BLaER1 treated with 17β-estradiol and CSF1 and Interleukin-3, amounts not matched to agents 10 nM and 100 nM (cell line): Measurements from ENCODE around the gene NRCAM.
A peak's percentile ranks its signal among the peaks of the same experiment; 100 is the strongest.
"Not testable (repeated sequence)": the region's sequence is repeated elsewhere in the genome, so short reads cannot be mapped to it uniquely, and the experiment has no call there.

Experiments
- H3K27ac ChIP-seq, 11 experiments: shearing (Covaris generic); formaldehyde crosslinking; 2 replicates each; pipeline ENCODE4 v1.8.1; 2022
- H3K27me3 ChIP-seq, 11 experiments: shearing (Covaris generic); formaldehyde crosslinking; 2 replicates each; pipeline ENCODE4 v1.8.1; 2022
- H3K36me3 ChIP-seq, 11 experiments: shearing (Covaris generic); formaldehyde crosslinking; 2 replicates each; pipeline ENCODE4 v1.8.1; 2022
- H3K4me1 ChIP-seq, 10 experiments: shearing (Covaris generic); formaldehyde crosslinking; 2 replicates each; pipeline ENCODE4 v1.8.1; 2022
- H3K4me2 ChIP-seq, 11 experiments: shearing (Covaris generic); formaldehyde crosslinking; 2 replicates each; pipeline ENCODE4 v1.8.1; 2022
- H3K4me3 ChIP-seq, 10 experiments: shearing (Covaris generic); formaldehyde crosslinking; 2 replicates each; pipeline ENCODE4 v1.8.1; 2022
- H3K9ac ChIP-seq, 11 experiments: shearing (Covaris generic); formaldehyde crosslinking; 2 replicates each; pipeline ENCODE4 v1.8.1; 2022
- H3K9me3 ChIP-seq, 11 experiments: shearing (Covaris generic); formaldehyde crosslinking; replicated peaks in 1 of 11; 2 replicates each; pipeline ENCODE4 v1.8.1; 2022
- H4K20me1 ChIP-seq, 11 experiments: shearing (Covaris generic); formaldehyde crosslinking; 2 replicates each; pipeline ENCODE4 v1.8.1; 2022
- Cebpa-rat ChIP-seq, 11 experiments: shearing (Covaris generic); IDR thresholded peaks; 2 replicates each; pipeline ENCODE4 v1.8.1; 2022

Gene NRCAM

GRCh38 chr7:108404509-108405420 is 51.5 kb downstream of the NRCAM start:
- peak overlapping the region in 1 of 11 experiments; percentile 26; a peak in 1 of 22 replicates for H3K4me2 ChIP-seq
- peaks cover 0 to 47% (median 3%) of the 10 kb centered on the region in 10 experiments; a peak in 9 of 20 replicates for H3K4me1 ChIP-seq

GRCh38 chr7:108403597-108404217 is 52.5 kb downstream of the NRCAM start:
- Histone ChIP-seq H3K4me1 (peaks cover 0 to 39% (median 3%) of the 10 kb centered on the region in 10 experiments; a peak in 9 of 20 replicates), H3K27ac (no peak overlapping the region), H3K4me3 (no peak overlapping the region), H3K4me2 (no peak overlapping the region), H4K20me1 (no peaks in the 10 kb centered on the region), H3K27me3 (no peaks in the 10 kb centered on the region), H3K9me3 (no peaks in the 10 kb centered on the region), H3K9ac (no peak overlapping the region), H3K36me3 (no peaks in the 10 kb centered on the region)
- TF ChIP-seq Cebpa-rat (IDR thresholded peaks at IDR 0.05): no peak

More at GRCh38 chr7:108404509-108405420, 51.5 kb downstream of the NRCAM start:
- Histone ChIP-seq H3K9me3 (no peaks in the 10 kb centered on the region), H3K4me3 (no peak overlapping the region), H3K27ac (no peak overlapping the region), H3K27me3 (no peaks in the 10 kb centered on the region), H3K36me3 (no peaks in the 10 kb centered on the region), H3K9ac (no peak overlapping the region), H4K20me1 (no peaks in the 10 kb centered on the region)
- TF ChIP-seq Cebpa-rat (IDR thresholded peaks at IDR 0.05): no peak

GRCh38 chr7:108402865-108403264 is 53.4 kb downstream of the NRCAM start:
- no peak for TF ChIP-seq Cebpa-rat (IDR thresholded peaks at IDR 0.05)
- peak overlapping the region in 5 of 11 experiments; percentile 3 to 75 (median 44); a peak in 8 of 22 replicates for H3K4me2 ChIP-seq
- no peaks in the 10 kb centered on the region for H3K9me3 ChIP-seq
- peaks cover 0 to 39% (median 3%) of the 10 kb centered on the region in 10 experiments; a peak in 9 of 20 replicates for H3K4me1 ChIP-seq
- H3K9ac ChIP-seq: no peak overlapping the region; a peak in 1 of 22 replicates
- peak overlapping the region in 3 of 11 experiments; percentile 7 to 52 (median 50); a peak in 4 of 22 replicates for H3K27ac ChIP-seq
- no peaks in the 10 kb centered on the region for H3K27me3 ChIP-seq
- no peaks in the 10 kb centered on the region for H3K36me3 ChIP-seq
- H4K20me1 ChIP-seq: no peaks in the 10 kb centered on the region
- no peak overlapping the region for H3K4me3 ChIP-seq

GRCh38 chr7:108396080-108396479 is 60.2 kb downstream of the NRCAM start:
- H3K36me3 ChIP-seq: no peaks in the 10 kb centered on the region; a peak in 1 of 22 replicates
- peaks cover 0 to 8% (median 0%) of the 10 kb centered on the region in 11 experiments; a peak in 3 of 22 replicates for H3K9me3 ChIP-seq
- no peak overlapping the region for H3K4me3 ChIP-seq
- H4K20me1 ChIP-seq: no peaks in the 10 kb centered on the region
- H3K27me3 ChIP-seq: no peaks in the 10 kb centered on the region
- no peak overlapping the region for H3K9ac ChIP-seq
- H3K4me1 ChIP-seq: no peaks in the 10 kb centered on the region
- no peak for TF ChIP-seq Cebpa-rat (IDR thresholded peaks at IDR 0.05)
- H3K4me2 ChIP-seq: no peak overlapping the region
- no peak overlapping the region for H3K27ac ChIP-seq

- no peaks in the 10 kb centered on the region for H3K27me3 ChIP-seq
- H3K9ac ChIP-seq: no peak overlapping the region
- H3K4me1 ChIP-seq: no peaks in the 10 kb centered on the region
- no peak overlapping the region for H3K4me2 ChIP-seq
- no peaks in the 10 kb centered on the region for H4K20me1 ChIP-seq
- no peak overlapping the region for H3K27ac ChIP-seq
- H3K4me3 ChIP-seq: no peak overlapping the region
- no peaks in the 10 kb centered on the region; a peak in 1 of 22 replicates for H3K36me3 ChIP-seq
- peaks cover 0 to 8% (median 0%) of the 10 kb centered on the region in 11 experiments; a peak in 3 of 22 replicates for H3K9me3 ChIP-seq
- TF ChIP-seq Cebpa-rat (IDR thresholded peaks at IDR 0.05): no peak
These were observed 60.8 kb downstream of the NRCAM start for GRCh38 chr7:108395426-108395825.

- H3K9me3 ChIP-seq: peaks cover 0 to 15% (median 0%) of the 10 kb centered on the region in 11 experiments; a peak in 6 of 22 replicates
- H3K9ac ChIP-seq, H3K4me2 ChIP-seq, H3K27ac ChIP-seq, H4K20me1 ChIP-seq, H3K4me3 ChIP-seq, H3K27me3 ChIP-seq, H3K4me1 ChIP-seq, H3K36me3 ChIP-seq: not testable (repeated sequence)
These were observed 63.1 kb downstream of the NRCAM start for GRCh38 chr7:108393097-108393496.

GRCh38 chr7:108387686-108388085 is 68.5 kb downstream of the NRCAM start:
- not testable (repeated sequence) for H3K36me3 ChIP-seq, H3K4me3 ChIP-seq

GRCh38 chr7:108385834-108386422 is 70.3 kb downstream of the NRCAM start:
- Histone ChIP-seq H3K9me3 (peaks cover 0 to 7% (median 0%) of the 10 kb centered on the region in 11 experiments; a peak in 3 of 22 replicates), H3K27me3 (no peaks in the 10 kb centered on the region), H3K27ac (no peak overlapping the region), H3K4me3 (no peak overlapping the region), H3K9ac (no peak overlapping the region), H3K4me1 (no peaks in the 10 kb centered on the region), H4K20me1 (no peaks in the 10 kb centered on the region; a peak in 1 of 22 replicates), H3K4me2 (0 out of 22 replicates have a peak overlapping the region, but pooled peaks of 1 of the 11 experiments have one; percentile 30), H3K36me3 (no peaks in the 10 kb centered on the region)
- TF ChIP-seq Cebpa-rat (IDR thresholded peaks at IDR 0.05): no peak

More at GRCh38 chr7:108387686-108388085, 68.5 kb downstream of the NRCAM start:
- not testable (repeated sequence) for H3K9me3 ChIP-seq, H3K4me2 ChIP-seq, H3K27ac ChIP-seq, H3K9ac ChIP-seq, H4K20me1 ChIP-seq, H3K4me1 ChIP-seq, H3K27me3 ChIP-seq
